SU-DHL-6 (cell line): ENCODE measurements around the gene GRID1.

Experiments used
- H2AFZ ChIP-seq: fragments of 200-600 bp; sonication (generic); 2 replicates; pipeline ENCODE4 v1.6.1; 2014; ENCODE audit warnings: low read depth, mild to moderate bottlenecking, moderate library complexity, mixed read lengths, antibody characterized with exemption, low read length; ENCODE audit not compliant: severe bottlenecking
- H3F3A ChIP-seq: fragments of 200-600 bp; shearing (Covaris generic); 2 replicates; pipeline ENCODE4 v1.6.0; 2016; ENCODE audit warnings: antibody characterized with exemption, mild to moderate bottlenecking; ENCODE audit not compliant: insufficient read depth
- H3K27ac ChIP-seq: fragments of 200-600 bp; sonication (generic); 2 replicates; pipeline ENCODE4 v1.5.1; 2016; ENCODE audit warnings: low read depth, mild to moderate bottlenecking, low read length, moderate library complexity, mixed read lengths
- H3K27me3 ChIP-seq: fragments of 200-600 bp; sonication (generic), shearing (Covaris generic); 2 replicates; pipeline ENCODE4 v1.6.0; 2014; ENCODE audit warnings: mild to moderate bottlenecking, low read length
- H3K36me3 ChIP-seq: fragments of 200-600 bp; sonication (generic); 2 replicates; pipeline ENCODE4 v1.6.1; 2014; ENCODE audit warnings: mild to moderate bottlenecking, low read length, mixed read lengths
- H3K4me2 ChIP-seq: fragments of 300-600, 200-600 bp; shearing (Covaris generic), sonication (generic); 2 replicates; pipeline ENCODE4 v1.6.0; 2014; ENCODE audit warnings: low read length, low read depth, mild to moderate bottlenecking; ENCODE audit not compliant: poor library complexity, severe bottlenecking
- H3K4me3 ChIP-seq: fragments of 200-600 bp; sonication (generic); 2 replicates; pipeline ENCODE4 v1.5.1; 2014; ENCODE audit warnings: antibody characterized with exemption, low read length, mild to moderate bottlenecking, mixed read lengths; ENCODE audit not compliant: insufficient read depth, poor library complexity, severe bottlenecking
- H3K79me2 ChIP-seq: fragments of 200-600 bp; sonication (generic); 2 replicates; pipeline ENCODE4 v1.6.1; 2014; ENCODE audit warnings: mild to moderate bottlenecking, low read length, moderate library complexity; ENCODE audit not compliant: insufficient read depth
- H3K9ac ChIP-seq: fragments of 200-600 bp; sonication (generic); 2 replicates; pipeline ENCODE4 v1.7.0; 2014; ENCODE audit warnings: mild to moderate bottlenecking, low read length
- H3K9me2 ChIP-seq: fragments of 200-600 bp; sonication (generic); replicated peaks from 2 replicates; pipeline ENCODE4 v1.6.1; 2014; ENCODE audit warnings: low read length; ENCODE audit not compliant: insufficient read depth
- H3K9me3 ChIP-seq: fragments of 200-600 bp; sonication (generic); 2 replicates; pipeline ENCODE4 v1.6.1; 2014; ENCODE audit warnings: low read length, mixed read lengths; ENCODE audit not compliant: insufficient read depth
- H4K20me1 ChIP-seq: fragments of 200-600 bp; sonication (generic); 2 replicates; pipeline ENCODE4 v1.6.1; 2014; ENCODE audit warnings: low read depth, mild to moderate bottlenecking, antibody characterized with exemption, low read length, moderate library complexity, mixed read lengths
- CTCF ChIP-seq: fragments of 200-600 bp; sonication (generic); IDR thresholded peaks from one replicate; pipeline ENCODE4 v1.5.1; 2017; ENCODE audit warnings: antibody characterized with exemption, mild to moderate bottlenecking, low read length, moderate library complexity; ENCODE audit not compliant: insufficient read depth, poor library complexity, severe bottlenecking
- EZH2phosphoT487 ChIP-seq: fragments of 200-600 bp; sonication (generic), shearing (Covaris generic); conservative IDR thresholded peaks from 2 replicates; pipeline ENCODE4 v1.6.1; 2018; ENCODE audit warnings: mild to moderate bottlenecking, antibody characterized with exemption, low read length, moderate library complexity, mixed read lengths

The GRID1 gene

GRCh38 chr10:86313621-86314041 is 53.0 kb downstream of the GRID1 start:
- Histone ChIP-seq H3K27me3 (no peaks in the 10 kb centered on the region), H3K27ac (no peak overlapping the region), H3K9me3 (no peaks in the 10 kb centered on the region), H3F3A (no peaks in the 10 kb centered on the region), H3K36me3 (no peaks in the 10 kb centered on the region), H4K20me1 (no peaks in the 10 kb centered on the region), H2AFZ (no peak overlapping the region), H3K4me3 (no peak overlapping the region), H3K9me2 (no peaks in the 10 kb centered on the region), H3K79me2 (no peaks in the 10 kb centered on the region), H3K9ac (no peak overlapping the region), H3K4me2 (no peak overlapping the region)
- TF ChIP-seq EZH2phosphoT487 (no peak), CTCF (no peak)

- Histone ChIP-seq H3K36me3 (no peaks in the 10 kb centered on the region), H3K79me2 (no peaks in the 10 kb centered on the region), H3K4me3 (no peak overlapping the region), H3K27me3 (no peaks in the 10 kb centered on the region), H2AFZ (no peak overlapping the region), H3K27ac (no peak overlapping the region), H4K20me1 (no peaks in the 10 kb centered on the region), H3K9me3 (no peaks in the 10 kb centered on the region), H3K4me2 (no peak overlapping the region), H3K9me2 (no peaks in the 10 kb centered on the region), H3K9ac (no peak overlapping the region), H3F3A (no peaks in the 10 kb centered on the region)
- TF ChIP-seq CTCF (no peak), EZH2phosphoT487 (no peak)
These were observed 53.8 kb downstream of the GRID1 start for GRCh38 chr10:86312701-86313270.

GRCh38 chr10:86311906-86312305 is 54.7 kb downstream of the GRID1 start:
- no peak overlapping the region for H3K4me3 ChIP-seq
- no peak overlapping the region for H3K9ac ChIP-seq
- no peaks in the 10 kb centered on the region for H3K27me3 ChIP-seq
- no peak overlapping the region for H2AFZ ChIP-seq
- no peak for TF ChIP-seq EZH2phosphoT487
- TF ChIP-seq CTCF = no peak
- H3K79me2 ChIP-seq = no peaks in the 10 kb centered on the region
- no peaks in the 10 kb centered on the region for H3K9me3 ChIP-seq
- no peaks in the 10 kb centered on the region for H3F3A ChIP-seq
- H3K4me2 ChIP-seq = no peak overlapping the region
- H4K20me1 ChIP-seq = no peaks in the 10 kb centered on the region
- no peaks in the 10 kb centered on the region for H3K9me2 ChIP-seq
- no peaks in the 10 kb centered on the region for H3K36me3 ChIP-seq
- no peak overlapping the region for H3K27ac ChIP-seq
